ENCODE data around the gene AP2M1.

GRCh38 chr3:184168363-184169120 is 6.1 kb upstream of the AP2M1 start:
- no peak for TF ChIP-seq CTCF (IDR thresholded peaks at IDR 0.05)
- TF ChIP-seq POLR2AphosphoS5 (IDR thresholded peaks at IDR 0.05), result peak in 1 of 2 donors; percentile 23
- TF ChIP-seq POLR2A (IDR thresholded peaks at IDR 0.05; ENCODE audit: low read depth), result no peak
- TF ChIP-seq EP300 (IDR thresholded peaks at IDR 0.05), result no peak

Measured in esophagus muscularis mucosa (tissue), 4 donors.